GM12864 (cell line): ENCODE results near the gene CHRM1.

ENCODE experiments used
- DNase-seq: peaks from one replicate; pipeline ENCODE4 v3.0.0-alpha.2; 2011; ENCODE audit warnings: low read depth
- H3K4me3 ChIP-seq: 2 replicates; pipeline ENCODE4 v1.5.1; 2011; ENCODE audit warnings: mild to moderate bottlenecking, low read depth, low read length, control low read depth
- CTCF ChIP-seq: IDR thresholded peaks from 2 replicates; pipeline ENCODE4 v1.5.1; 2011; ENCODE audit warnings: low read depth, mild to moderate bottlenecking, moderate library complexity, low read length, control low read depth, inconsistent platforms; ENCODE audit errors: missing control alignments

The CHRM1 gene, protein sequence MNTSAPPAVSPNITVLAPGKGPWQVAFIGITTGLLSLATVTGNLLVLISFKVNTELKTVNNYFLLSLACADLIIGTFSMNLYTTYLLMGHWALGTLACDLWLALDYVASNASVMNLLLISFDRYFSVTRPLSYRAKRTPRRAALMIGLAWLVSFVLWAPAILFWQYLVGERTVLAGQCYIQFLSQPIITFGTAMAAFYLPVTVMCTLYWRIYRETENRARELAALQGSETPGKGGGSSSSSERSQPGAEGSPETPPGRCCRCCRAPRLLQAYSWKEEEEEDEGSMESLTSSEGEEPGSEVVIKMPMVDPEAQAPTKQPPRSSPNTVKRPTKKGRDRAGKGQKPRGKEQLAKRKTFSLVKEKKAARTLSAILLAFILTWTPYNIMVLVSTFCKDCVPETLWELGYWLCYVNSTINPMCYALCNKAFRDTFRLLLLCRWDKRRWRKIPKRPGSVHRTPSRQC

GRCh38 chr11:62921201-62921572, at the start of gene CHRM1:
TSS of gene CHRM1 (minus strand) at chr11:62921363. CDS start at chr11:62911100, 10,263 bp downstream.
- no peak for TF ChIP-seq CTCF
- DNase-seq = no peak
- H3K4me3 ChIP-seq = no peak within 1 kb of the TSS

DNA sequence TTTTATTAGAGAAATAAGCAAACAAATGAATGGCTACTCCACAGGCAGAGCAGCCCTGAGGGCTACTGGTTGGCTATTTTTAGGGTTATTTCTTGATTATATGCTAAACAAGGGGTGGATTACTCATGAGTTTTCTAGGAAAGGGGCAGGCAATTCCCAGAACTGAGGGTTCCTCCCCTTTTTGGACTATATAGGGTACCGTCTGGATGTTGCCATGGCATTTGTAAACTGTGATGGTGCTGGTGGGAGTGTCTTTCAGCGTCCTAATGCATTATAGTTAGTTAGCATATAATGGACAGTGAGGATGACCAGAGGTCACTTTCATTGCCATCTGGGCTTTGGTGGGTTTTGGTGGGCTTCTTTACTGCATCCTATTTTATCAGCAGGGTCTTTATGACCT, 44.4 kb upstream of the CHRM1 start:
- no peak for TF ChIP-seq CTCF
- no peak for DNase-seq
- no peak overlapping the region for H3K4me3 ChIP-seq

GRCh38 chr11:62962391-62962790, 41.2 kb upstream of the CHRM1 start:
- TF ChIP-seq CTCF = no peak
- no peak for DNase-seq
- no peak overlapping the region for H3K4me3 ChIP-seq

- no peak for DNase-seq
- H3K4me3 ChIP-seq = no peak overlapping the region
- no peak for TF ChIP-seq CTCF
These were observed 39.9 kb upstream of the CHRM1 start for GRCh38 chr11:62961017-62961570.

DNA sequence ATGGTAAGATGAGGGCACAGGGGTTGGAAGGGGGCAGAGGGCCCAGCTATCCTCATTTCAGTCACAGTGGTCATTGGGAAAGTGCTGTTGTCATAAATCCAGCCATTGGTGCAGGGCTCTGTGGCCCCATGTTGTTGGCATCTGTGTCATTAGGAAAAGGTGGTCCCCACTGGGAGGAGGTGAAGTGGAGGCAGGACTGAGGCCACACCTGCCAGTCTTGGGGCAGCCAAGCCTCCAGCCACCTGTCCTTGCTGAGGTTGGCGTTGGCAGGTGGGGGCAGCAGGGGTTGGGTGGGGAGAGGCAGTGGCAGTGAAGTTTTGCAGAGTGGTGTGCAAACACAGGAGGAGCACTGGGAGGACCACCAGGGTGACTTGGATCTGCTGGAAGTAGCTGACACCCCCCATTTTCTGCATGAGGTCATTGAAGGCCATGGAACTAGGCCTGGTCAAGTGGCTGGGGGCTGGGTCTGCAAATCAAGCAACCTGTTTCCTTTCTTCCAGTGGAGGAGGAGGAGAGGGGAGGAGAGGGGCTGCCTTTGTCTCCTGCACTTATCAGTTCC, 38.3 kb upstream of the CHRM1 start:
- H3K4me3 ChIP-seq = no peak overlapping the region
- DNase-seq = no peak
- TF ChIP-seq CTCF = no peak

DNA sequence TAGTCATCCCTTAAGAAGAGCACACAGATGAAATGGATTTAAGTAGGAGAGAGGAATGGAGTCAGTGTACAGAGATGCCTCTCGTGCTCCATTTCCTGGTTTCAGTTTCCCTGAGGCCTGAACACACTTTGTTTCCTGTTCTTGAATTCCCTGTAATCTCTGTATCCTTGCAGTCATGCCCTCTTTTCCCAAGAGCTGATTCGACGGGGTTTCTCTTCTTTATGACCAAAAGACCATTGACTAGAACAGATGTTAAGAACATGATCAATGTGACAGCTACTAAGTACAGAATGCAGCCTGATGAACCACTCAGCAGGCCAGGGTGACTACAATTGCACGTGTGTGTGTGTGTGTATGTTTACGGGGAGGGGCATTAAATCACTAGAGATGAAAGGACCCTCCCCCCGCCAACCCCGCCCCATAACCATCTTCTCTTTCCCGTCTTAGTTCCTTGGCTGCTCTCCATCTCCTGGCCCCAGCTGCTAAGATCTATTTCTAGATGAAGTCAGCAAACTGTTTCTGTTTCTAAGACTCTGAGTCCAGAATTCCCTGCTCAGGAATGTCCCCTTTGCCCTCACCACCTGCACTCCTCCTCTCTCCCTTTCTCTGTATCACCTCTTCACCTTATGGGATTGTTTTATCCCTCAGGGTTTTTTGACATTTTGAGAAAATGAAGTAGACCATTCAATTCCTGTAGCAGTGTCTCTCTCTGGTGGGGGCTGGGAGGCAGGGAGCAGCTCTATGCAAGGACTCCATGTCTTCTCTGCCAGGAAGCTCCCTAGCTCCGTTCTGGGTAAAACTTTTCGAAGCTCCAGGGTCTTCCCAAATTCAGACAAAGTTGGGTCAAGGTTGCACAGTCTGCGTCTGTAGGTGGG, 37.6 kb upstream of the CHRM1 start:
- no peak for TF ChIP-seq CTCF
- no peak overlapping the region for H3K4me3 ChIP-seq
- DNase-seq = no peak
